HCT116 (cell line): ENCODE data around the gene TYMP. TPM values are rescaled to one million over a fixed set of nuclear protein-coding genes. Genes with fewer than 3 reads are reported as not detected.

ENCODE experiments used
- ATAC-seq: fragments of 200-7000 bp; cut with Tn5 transposase; 2 replicates; pipeline ENCODE4 v1.9.1; 2020; ENCODE audit warnings: mild to moderate bottlenecking, moderate library complexity
- BruUV-seq: library from RNA; stranded (reverse); fragments of 400-500 nt; replicated peaks from 2 replicates; lab custom pipeline; 2021; lab: Mats Ljungman, UMichigan
- CTCF ChIA-PET: fragments of 300-600 bp; sonication (Branson Sonifier 250); formaldehyde crosslinking; loops from one replicate; lab custom pipeline; 2021; ENCODE audit warnings: antibody characterized with exemption; lab: Charles Lee
- POLR2A ChIA-PET: fragments of 300-600, 350-600 bp; sonication (Branson Sonifier 250); formaldehyde crosslinking; loops from one replicate; lab custom pipeline; 2021; ENCODE audit warnings: antibody characterized with exemption; lab: Charles Lee
- RAD21 ChIA-PET, 2 experiments: fragments of 300-600 bp; sonication (Branson Sonifier 250); formaldehyde crosslinking; loops; one replicate each; lab custom pipeline; 2023; ENCODE audit warnings: low total read pairs in 2 of 2; ENCODE audit not compliant: uncharacterized antibody in 2 of 2, unreplicated experiment in 2 of 2, low non-redundant PET in 1 of 2; lab: Charles Lee
- DNase-seq: peaks from one replicate; pipeline ENCODE4 v3.0.0-alpha.2; 2010; ENCODE audit warnings: low read depth, low spot score
- H2AFZ ChIP-seq: fragments of 200-600 bp; shearing (Covaris generic), sonication (generic); 2 replicates; pipeline ENCODE4 v1.6.1; 2017; ENCODE audit warnings: low read depth, mixed run types, mixed read lengths, antibody characterized with exemption, low read length; ENCODE audit not compliant: poor library complexity, severe bottlenecking
- H3K27ac ChIP-seq: 2 replicates; pipeline ENCODE4 v1.5.1; 2012; ENCODE audit warnings: low read depth, low read length
- H3K27me3 ChIP-seq: fragments of 200-600 bp; sonication (generic); 2 replicates; pipeline ENCODE4 v1.6.1; 2016; ENCODE audit warnings: mixed run types, low read length, mixed read lengths; ENCODE audit not compliant: insufficient read depth
- H3K36me3 ChIP-seq, 2 experiments: fragments of 200-500 bp in 1 of 2; fragments of 200-600 bp in 1 of 2; sonication (Bioruptor generic) in 1 of 2; sonication (generic) in 1 of 2; 2 replicates each; pipeline versions ENCODE4 v1.5.1 to v1.6.1; 2014 to 2016; ENCODE audit warnings: low read length in 2 of 2, inconsistent platforms in 1 of 2, mixed read lengths in 1 of 2, mixed run types in 1 of 2; ENCODE audit not compliant: insufficient read depth in 2 of 2, control insufficient read depth in 1 of 2
- H3K4me1 ChIP-seq, 2 experiments: fragments of 200-600 bp in 1 of 2; sonication (generic) in 1 of 2; 2 replicates each; pipeline versions ENCODE4 v1.5.1 to v1.6.1; 2012 to 2017; ENCODE audit warnings: low read length in 2 of 2, inconsistent platforms in 1 of 2, mild to moderate bottlenecking in 1 of 2, mixed read lengths in 1 of 2, mixed run types in 1 of 2, moderate library complexity in 1 of 2; ENCODE audit not compliant: insufficient read depth in 2 of 2, control insufficient read depth in 1 of 2
- H3K4me2 ChIP-seq: fragments of 200-600 bp; sonication (generic); 2 replicates; pipeline ENCODE4 v1.6.1; 2017; ENCODE audit warnings: mixed run types, low read length, mixed read lengths
- H3K4me3 ChIP-seq, 2 experiments: fragments of 200-600 bp in 1 of 2; sonication (generic) in 1 of 2; replicated peaks in 1 of 2; 2 replicates each; pipeline ENCODE4 v1.5.1; 2011 to 2016; ENCODE audit warnings: low read length in 2 of 2, control low read depth in 1 of 2, low read depth in 1 of 2, mild to moderate bottlenecking in 1 of 2, mixed read lengths in 1 of 2, mixed run types in 1 of 2
- H3K79me2 ChIP-seq: fragments of 200-600 bp; sonication (generic); 2 replicates; pipeline ENCODE4 v1.6.1; 2017; ENCODE audit warnings: mild to moderate bottlenecking, mixed run types, low read length, moderate library complexity, mixed read lengths; ENCODE audit not compliant: insufficient read depth
- H3K9ac ChIP-seq: fragments of 200-600 bp; sonication (generic); 2 replicates; pipeline ENCODE4 v1.6.1; 2016; ENCODE audit warnings: low read length, mixed read lengths
- H3K9me2 ChIP-seq: fragments of 200-600 bp; sonication (generic), shearing (Covaris generic); 2 replicates; pipeline ENCODE4 v1.6.1; 2017; ENCODE audit warnings: mixed run types, mild to moderate bottlenecking, moderate library complexity; ENCODE audit not compliant: insufficient read depth
- H3K9me3 ChIP-seq, 2 experiments: fragments of 200-500 bp in 1 of 2; fragments of 200-600 bp in 1 of 2; sonication (Bioruptor generic) in 1 of 2; sonication (generic) in 1 of 2; 2 replicates each; pipeline ENCODE4 v1.6.1; 2014 to 2017; ENCODE audit warnings: low read length in 2 of 2, mixed read lengths in 2 of 2, inconsistent platforms in 1 of 2, low read depth in 1 of 2, mild to moderate bottlenecking in 1 of 2, mixed run types in 1 of 2, moderate library complexity in 1 of 2; ENCODE audit not compliant: control insufficient read depth in 1 of 2, insufficient read depth in 1 of 2
- H4K20me1 ChIP-seq: fragments of 200-600 bp; sonication (generic), shearing (Covaris generic); 2 replicates; pipeline ENCODE4 v1.6.1; 2017; ENCODE audit warnings: mixed run types, mild to moderate bottlenecking, moderate library complexity; ENCODE audit not compliant: insufficient read depth
- CEBPB ChIP-seq: IDR thresholded peaks from 2 replicates; pipeline ENCODE4 v1.6.1; 2012; ENCODE audit warnings: low read depth
- POLR2A ChIP-seq: IDR thresholded peaks from 2 replicates; pipeline ENCODE4 v1.7.0; 2011; ENCODE audit warnings: borderline replicate concordance; ENCODE audit not compliant: insufficient read depth, insufficient read length; ENCODE audit errors: extremely low read depth
- YY1 ChIP-seq: IDR thresholded peaks from 2 replicates; pipeline ENCODE4 v1.6.1; 2011; ENCODE audit warnings: low read length, low read depth, moderate library complexity, mild to moderate bottlenecking; ENCODE audit not compliant: insufficient replicate concordance; ENCODE audit errors: extremely low read depth
- ZBTB33 ChIP-seq: IDR thresholded peaks from 2 replicates; pipeline ENCODE4 v1.6.1; 2011; ENCODE audit warnings: mild to moderate bottlenecking, low read length, moderate library complexity; ENCODE audit not compliant: insufficient replicate concordance; ENCODE audit errors: extremely low read depth
- ZNF274 ChIP-seq: fragments of 200-500 bp; sonication (Bioruptor generic); IDR thresholded peaks from 2 replicates; pipeline ENCODE4 v1.6.1; 2014; ENCODE audit warnings: mild to moderate bottlenecking, low read depth, low read length, inconsistent platforms
- intact Hi-C: fragments of 100-400 bp; cut with micrococcal nuclease; formaldehyde crosslinking; loops from 2 replicates; pipeline ENCODE4 v1.10.0; 2022
- total RNA-seq: library from RNA; stranded (reverse); gene quantifications from one replicate; pipeline ENCODE4 v1.2.1, GENCODE V29; 2021; ENCODE audit not compliant: unreplicated experiment

Gene TYMP
- total RNA-seq, 1 experiment from 2014 or later = 43.2 TPM

- H3K79me2 ChIP-seq = peaks cover 66% of the 10 kb centered on the region
- H3K27ac ChIP-seq = peak overlapping the region; percentile 84; the same call in 1 of the 2 replicates
- H3K4me1 ChIP-seq = peaks cover 10 to 17% of the 10 kb centered on the region in 2 experiments
- H3K27me3 ChIP-seq = no peaks in the 10 kb centered on the region
- no peaks in the 10 kb centered on the region for H4K20me1 ChIP-seq
- peaks cover 0 to 8% of the 10 kb centered on the region in 2 experiments; a peak in 1 of 4 replicates for H3K36me3 ChIP-seq
- peak overlapping the region; percentile 66 to 87 for H3K4me3 ChIP-seq
- no peaks in the 10 kb centered on the region for H3K9me3 ChIP-seq
- peak overlapping the region; percentile 81 for H3K4me2 ChIP-seq
- ChIA-PET POLR2A (interaction anchor here (2.1 kb wide), 1 partner anchor 17 kb away, joined by 20 read pairs; the partner anchor contains the start of gene SCO2), CTCF (interaction anchor here (0.7 to 1.8 kb wide), 2 partner anchors 17 to 24 kb away, joined by 3 to 21 read pairs; partner anchors contain the start of gene SCO2), RAD21 (no interaction called here)
- intact Hi-C loops = loop anchor here (1.0 kb wide), 1 partner anchor 16 kb away; the partner anchor contains the start of gene SCO2
- DNase-seq (no peak), ATAC-seq (no peak)
- no peaks in the 10 kb centered on the region for H3K9me2 ChIP-seq
- peak overlapping the region; percentile 74 for H3K9ac ChIP-seq
- TF ChIP-seq POLR2A = no peak
- no peak for TF ChIP-seq ZBTB33
- TF ChIP-seq ZNF274 = no peak
- TF ChIP-seq YY1 = no peak
- TF ChIP-seq CEBPB = no peak
- TSS peak; percentile 76 for BruUV-seq
- H2AFZ ChIP-seq = no peak overlapping the region
Observed at GRCh38 chr22:50508897-50509296, 20.9 kb downstream of the TYMP start.
